ENCODE measurements around the gene BUD13. TPM values are rescaled to one million over a fixed set of nuclear protein-coding genes. Genes with fewer than 3 reads are reported as not detected.

BUD13 gene
- total RNA-seq (2022; extraction: Qiagen RNA extraction) = 10.3 to 12.5 TPM (median 11.2 TPM) in 5 replicates

GRCh38 chr11:116772443-116773202, at the start of gene BUD13:
Gene BUD13 (minus strand): TSS chr11:116772987. CDS start chr11:116772964, 23 bp downstream.

GRCh38 chr11:116791813-116792143, 19.0 kb upstream of the BUD13 start, which contains the start of gene APOA5:
Gene APOA5 (minus strand): TSS chr11:116791879. CDS start chr11:116791860, 19 bp downstream.

GRCh38 chr11:116787786-116788486, 15.1 kb upstream of the BUD13 start, which contains the start of gene ZPR1:
Gene ZPR1 (minus strand): TSS chr11:116788023. CDS start chr11:116787990, 33 bp downstream.

Other genes starting within 250 kb of the BUD13 start
- gene ZPR1, start 15.0 kb upstream of the BUD13 start, total RNA-seq (2022; extraction: Qiagen RNA extraction) = 48.4 to 58.2 TPM (median 54.6 TPM) in 5 replicates
- not detected in 5 replicates for gene APOA5, start 18.9 kb upstream of the BUD13 start, total RNA-seq (2022; extraction: Qiagen RNA extraction)
- gene APOA4, start 50.3 kb upstream of the BUD13 start, total RNA-seq (2022; extraction: Qiagen RNA extraction) = not detected in 5 replicates
- not detected in 5 replicates for gene APOC3, start 56.9 kb upstream of the BUD13 start, total RNA-seq (2022; extraction: Qiagen RNA extraction)
- gene APOA1, start 64.6 kb upstream of the BUD13 start, total RNA-seq (2022; extraction: Qiagen RNA extraction) = 0.13 to 0.20 TPM (median 0.16 TPM) in 5 replicates